ENCODE results near the gene ENKD1. TPM values are rescaled to one million over a fixed set of nuclear protein-coding genes. Genes with fewer than 3 reads are reported as not detected.

The ENKD1 gene
- total and polyA plus RNA-seq, 2 of the 13 experiments (the other 11 are each of a cell fraction or from before 2014, with no cell fraction given), result 10.8 to 20.8 TPM

DNA sequence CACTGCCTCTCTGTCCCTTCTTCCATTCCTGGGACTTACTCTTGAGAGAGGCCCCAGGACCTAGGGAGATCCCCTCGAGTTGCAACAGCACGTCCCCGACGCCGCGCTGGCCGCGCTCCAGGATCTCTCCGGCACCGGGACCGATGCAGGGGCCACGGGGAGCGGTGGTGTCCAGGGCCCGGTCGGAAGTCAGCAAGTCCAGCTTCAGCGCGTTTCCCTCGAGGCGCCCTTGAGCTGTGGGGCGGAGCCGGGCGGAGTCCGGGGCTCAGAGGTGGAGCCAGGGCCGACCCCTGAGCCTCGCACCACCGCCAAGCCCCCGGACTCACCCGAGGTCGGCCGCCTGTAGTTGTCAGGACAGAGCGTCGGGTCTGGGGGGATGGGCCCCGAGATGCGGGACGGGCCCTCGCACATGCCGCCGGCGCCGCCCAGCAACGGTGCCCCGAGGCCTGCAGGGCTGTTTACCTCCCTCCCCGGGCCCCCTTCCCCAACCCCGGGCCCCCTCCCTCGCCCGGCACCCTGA lies 458 bp downstream of the ENKD1 start:
- FAIRE-seq, result no peak
- POLR2A ChIA-PET, result interaction anchor here (1.4 to 3.8 kb wide), 9 partner anchors 15 to 185 kb away, joined by 4 to 28 read pairs (median 5); partner anchors contain the start of genes ATP6V0D1, CTCF, NUTF2 and RANBP10
- intact Hi-C loops (cut with micrococcal nuclease; ENCODE audit: unreplicated experiment), result no loop called here
- TF ChIP-seq NCOA1 (CRISPR knock-in tag; IDR thresholded peaks at IDR 0.05), result no peak
- TF ChIP-seq PHF21A (CRISPR knock-in tag; IDR thresholded peaks at IDR 0.05), result no peak; the same call in 1 of the 2 replicates
- TF ChIP-seq NFKB2 (CRISPR knock-in tag; IDR thresholded peaks at IDR 0.05; ENCODE audit: borderline replicate concordance), result no peak; the same call in 1 of the 2 replicates
- TF ChIP-seq, protein P1, sequence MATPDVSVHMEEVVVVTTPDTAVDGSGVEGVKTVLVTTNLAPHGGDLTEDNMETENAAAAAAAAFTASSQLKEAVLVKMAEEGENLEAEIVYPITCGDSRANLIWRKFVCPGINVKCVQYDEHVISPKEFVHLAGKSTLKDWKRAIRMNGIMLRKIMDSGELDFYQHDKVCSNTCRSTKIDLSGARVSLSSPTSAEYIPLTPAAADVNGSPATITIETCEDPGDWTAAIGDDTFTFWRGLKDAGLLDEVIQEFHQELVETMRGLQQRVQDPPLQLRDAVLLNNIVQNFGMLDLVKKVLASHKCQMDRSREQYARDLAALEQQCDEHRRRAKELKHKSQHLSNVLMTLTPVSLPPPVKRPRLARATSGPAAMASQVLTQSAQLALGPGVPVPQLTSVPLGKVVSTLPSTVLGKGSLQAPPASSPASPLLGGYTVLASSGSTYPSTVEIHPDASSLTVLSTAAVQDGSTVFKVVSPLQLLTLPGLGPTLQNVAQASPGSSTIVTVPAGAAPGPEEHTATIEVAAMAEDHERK (CRISPR knock-in tag; IDR thresholded peaks at IDR 0.05; ENCODE audit: low read depth), result no peak
- no peak; the same call in 1 of the 2 replicates for TF ChIP-seq YEATS4 (CRISPR knock-in tag; IDR thresholded peaks at IDR 0.05; ENCODE audit: borderline replicate concordance)
- TF ChIP-seq SP1 (IDR thresholded peaks at IDR 0.05), result no peak
- TF ChIP-seq SP1 (CRISPR knock-in tag; IDR thresholded peaks at IDR 0.05), result peak; percentile 14; the same call in 1 of the 2 replicates
- TF ChIP-seq MXI1 (IDR thresholded peaks at IDR 0.05; ENCODE audit: borderline replicate concordance, low read depth, low read length), result no peak; the same call in 2 of the 3 replicates
- TF ChIP-seq, protein P2, sequence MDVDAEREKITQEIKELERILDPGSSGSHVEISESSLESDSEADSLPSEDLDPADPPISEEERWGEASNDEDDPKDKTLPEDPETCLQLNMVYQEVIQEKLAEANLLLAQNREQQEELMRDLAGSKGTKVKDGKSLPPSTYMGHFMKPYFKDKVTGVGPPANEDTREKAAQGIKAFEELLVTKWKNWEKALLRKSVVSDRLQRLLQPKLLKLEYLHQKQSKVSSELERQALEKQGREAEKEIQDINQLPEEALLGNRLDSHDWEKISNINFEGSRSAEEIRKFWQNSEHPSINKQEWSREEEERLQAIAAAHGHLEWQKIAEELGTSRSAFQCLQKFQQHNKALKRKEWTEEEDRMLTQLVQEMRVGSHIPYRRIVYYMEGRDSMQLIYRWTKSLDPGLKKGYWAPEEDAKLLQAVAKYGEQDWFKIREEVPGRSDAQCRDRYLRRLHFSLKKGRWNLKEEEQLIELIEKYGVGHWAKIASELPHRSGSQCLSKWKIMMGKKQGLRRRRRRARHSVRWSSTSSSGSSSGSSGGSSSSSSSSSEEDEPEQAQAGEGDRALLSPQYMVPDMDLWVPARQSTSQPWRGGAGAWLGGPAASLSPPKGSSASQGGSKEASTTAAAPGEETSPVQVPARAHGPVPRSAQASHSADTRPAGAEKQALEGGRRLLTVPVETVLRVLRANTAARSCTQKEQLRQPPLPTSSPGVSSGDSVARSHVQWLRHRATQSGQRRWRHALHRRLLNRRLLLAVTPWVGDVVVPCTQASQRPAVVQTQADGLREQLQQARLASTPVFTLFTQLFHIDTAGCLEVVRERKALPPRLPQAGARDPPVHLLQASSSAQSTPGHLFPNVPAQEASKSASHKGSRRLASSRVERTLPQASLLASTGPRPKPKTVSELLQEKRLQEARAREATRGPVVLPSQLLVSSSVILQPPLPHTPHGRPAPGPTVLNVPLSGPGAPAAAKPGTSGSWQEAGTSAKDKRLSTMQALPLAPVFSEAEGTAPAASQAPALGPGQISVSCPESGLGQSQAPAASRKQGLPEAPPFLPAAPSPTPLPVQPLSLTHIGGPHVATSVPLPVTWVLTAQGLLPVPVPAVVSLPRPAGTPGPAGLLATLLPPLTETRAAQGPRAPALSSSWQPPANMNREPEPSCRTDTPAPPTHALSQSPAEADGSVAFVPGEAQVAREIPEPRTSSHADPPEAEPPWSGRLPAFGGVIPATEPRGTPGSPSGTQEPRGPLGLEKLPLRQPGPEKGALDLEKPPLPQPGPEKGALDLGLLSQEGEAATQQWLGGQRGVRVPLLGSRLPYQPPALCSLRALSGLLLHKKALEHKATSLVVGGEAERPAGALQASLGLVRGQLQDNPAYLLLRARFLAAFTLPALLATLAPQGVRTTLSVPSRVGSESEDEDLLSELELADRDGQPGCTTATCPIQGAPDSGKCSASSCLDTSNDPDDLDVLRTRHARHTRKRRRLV (CRISPR knock-in tag; IDR thresholded peaks at IDR 0.05), result 0 out of 2 replicates have a peak, but pooled peaks have one; percentile 62
- TF ChIP-seq, protein P3, sequence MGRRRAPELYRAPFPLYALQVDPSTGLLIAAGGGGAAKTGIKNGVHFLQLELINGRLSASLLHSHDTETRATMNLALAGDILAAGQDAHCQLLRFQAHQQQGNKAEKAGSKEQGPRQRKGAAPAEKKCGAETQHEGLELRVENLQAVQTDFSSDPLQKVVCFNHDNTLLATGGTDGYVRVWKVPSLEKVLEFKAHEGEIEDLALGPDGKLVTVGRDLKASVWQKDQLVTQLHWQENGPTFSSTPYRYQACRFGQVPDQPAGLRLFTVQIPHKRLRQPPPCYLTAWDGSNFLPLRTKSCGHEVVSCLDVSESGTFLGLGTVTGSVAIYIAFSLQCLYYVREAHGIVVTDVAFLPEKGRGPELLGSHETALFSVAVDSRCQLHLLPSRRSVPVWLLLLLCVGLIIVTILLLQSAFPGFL (CRISPR knock-in tag; IDR thresholded peaks at IDR 0.05), result no peak
- peak; percentile 73; the same call in 1 of the 2 replicates for TF ChIP-seq ZNF703 (CRISPR knock-in tag; IDR thresholded peaks at IDR 0.05; ENCODE audit: borderline replicate concordance)
- TF ChIP-seq ZNF724P (CRISPR knock-in tag; IDR thresholded peaks at IDR 0.05; ENCODE audit: borderline replicate concordance), result peak; percentile 58; the same call in 1 of the 2 replicates
- TF ChIP-seq, protein P4, sequence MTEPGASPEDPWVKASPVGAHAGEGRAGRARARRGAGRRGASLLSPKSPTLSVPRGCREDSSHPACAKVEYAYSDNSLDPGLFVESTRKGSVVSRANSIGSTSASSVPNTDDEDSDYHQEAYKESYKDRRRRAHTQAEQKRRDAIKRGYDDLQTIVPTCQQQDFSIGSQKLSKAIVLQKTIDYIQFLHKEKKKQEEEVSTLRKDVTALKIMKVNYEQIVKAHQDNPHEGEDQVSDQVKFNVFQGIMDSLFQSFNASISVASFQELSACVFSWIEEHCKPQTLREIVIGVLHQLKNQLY (CRISPR knock-in tag; IDR thresholded peaks at IDR 0.05), result 0 out of 2 replicates have a peak, but pooled peaks have one; percentile 39
- no peak for TF ChIP-seq HDAC6 (IDR thresholded peaks at IDR 0.05; ENCODE audit: low read depth, low read length)
- no peak for TF ChIP-seq ZNF24 (IDR thresholded peaks at IDR 0.05)
- TF ChIP-seq GPN1 (CRISPR knock-in tag; IDR thresholded peaks at IDR 0.05; ENCODE audit: borderline replicate concordance), result no peak

More for the DNA sequence above, 458 bp downstream of the ENKD1 start:
- DNase-seq (ENCODE audit: low spot score) (peak; percentile 54), ATAC-seq (peak; percentile 44)
- no TSS peak for BruUV-seq (replicated peaks)
- Histone ChIP-seq H3K27ac (ENCODE audit: extremely low read length, insufficient read depth, low read length) (peak overlapping the region; percentile 67), H3K9ac (ENCODE audit: insufficient read depth, low read depth, low read length) (peak overlapping the region; percentile 76), H3K4me2 (ENCODE audit: low read depth, low read length) (peak overlapping the region; percentile 98), H3K4me1 (ENCODE audit: insufficient read depth, low read length) (peaks cover 38% of the 10 kb centered on the region), H3K36me3 (replicated peaks in 1 of 2; ENCODE audit: control insufficient read depth in 1 of 2, insufficient read depth in 2 of 2, low read length in 2 of 2) (peaks cover 0 to 3% of the 10 kb centered on the region in 2 experiments; a peak in 1 of 5 replicates), H3K4me3 (replicated peaks in 1 of 3; ENCODE audit: insufficient read depth in 1 of 3, low read depth in 2 of 3, low read length in 3 of 3) (peak overlapping the region; percentile 77 to 96 (median 88); a peak in 5 of 6 replicates), H4K20me1 (ENCODE audit: insufficient read depth, low read length) (no peaks in the 10 kb centered on the region), H3K79me2 (ENCODE audit: insufficient read depth, low read length) (no peaks in the 10 kb centered on the region), H2AFZ (ENCODE audit: low read length) (no peak overlapping the region), H3K9me3 (ENCODE audit: low read length) (no peaks in the 10 kb centered on the region), H3K27me3 (ENCODE audit: control insufficient read depth in 1 of 2, insufficient read depth in 2 of 2, low read length in 2 of 2) (no peaks in the 10 kb centered on the region; a peak in 1 of 5 replicates)
- WGBS (ENCODE audit: low lambda C conversion rate), result 3% methylated on average over 31 of the region's 46 CpGs
- CTCF ChIA-PET (ENCODE audit: low intra/inter-chr PET ratio, low total read pairs), result interaction anchor here (3.0 to 4.2 kb wide), 2 partner anchors 119 to 145 kb away, joined by 20 to 118 read pairs; no protein-coding TSS in a partner anchor
- in situ Hi-C loops (cut with HindIII; ENCODE audit: extremely low pct_ligation_motif_present, low pct_unique_long_range_greater_than_20kb), result loop anchor here (5.0 to 10.0 kb wide), 2 partner anchors 141 to 269 kb away; partner anchors contain the start of genes CTRL, PSMB10, RANBP10 and TSNAXIP1

Data from HepG2 (cell line).